Renal pelvis (tissue), 12 donors: ENCODE data around the gene RELCH. TPM values are rescaled to one million over a fixed set of nuclear protein-coding genes. Genes with fewer than 3 reads are reported as not detected.
A peak's percentile ranks its signal among the peaks of the same experiment; 100 is the strongest.
"Not testable (repeated sequence)": the region's sequence is repeated elsewhere in the genome, so short reads cannot be mapped to it uniquely, and the experiment has no call there.

ENCODE experiments used
- DNase-seq: peaks from one replicate; pipeline ENCODE4 v3.0.0-alpha.2; 2013
- long read RNA-seq, 16 experiments: transcript quantifications; one replicate each; lab custom pipeline, GENCODE V29; 2026
- polyA plus RNA-seq, 3 donors: library from polyadenylated mRNA; unstranded; fragments of 120-200 nt; gene quantifications; one replicate each; pipeline ENCODE4 v1.2.1, GENCODE V29; 2013; ENCODE audit not compliant: insufficient read length in 3 of 3

Gene RELCH, protein sequence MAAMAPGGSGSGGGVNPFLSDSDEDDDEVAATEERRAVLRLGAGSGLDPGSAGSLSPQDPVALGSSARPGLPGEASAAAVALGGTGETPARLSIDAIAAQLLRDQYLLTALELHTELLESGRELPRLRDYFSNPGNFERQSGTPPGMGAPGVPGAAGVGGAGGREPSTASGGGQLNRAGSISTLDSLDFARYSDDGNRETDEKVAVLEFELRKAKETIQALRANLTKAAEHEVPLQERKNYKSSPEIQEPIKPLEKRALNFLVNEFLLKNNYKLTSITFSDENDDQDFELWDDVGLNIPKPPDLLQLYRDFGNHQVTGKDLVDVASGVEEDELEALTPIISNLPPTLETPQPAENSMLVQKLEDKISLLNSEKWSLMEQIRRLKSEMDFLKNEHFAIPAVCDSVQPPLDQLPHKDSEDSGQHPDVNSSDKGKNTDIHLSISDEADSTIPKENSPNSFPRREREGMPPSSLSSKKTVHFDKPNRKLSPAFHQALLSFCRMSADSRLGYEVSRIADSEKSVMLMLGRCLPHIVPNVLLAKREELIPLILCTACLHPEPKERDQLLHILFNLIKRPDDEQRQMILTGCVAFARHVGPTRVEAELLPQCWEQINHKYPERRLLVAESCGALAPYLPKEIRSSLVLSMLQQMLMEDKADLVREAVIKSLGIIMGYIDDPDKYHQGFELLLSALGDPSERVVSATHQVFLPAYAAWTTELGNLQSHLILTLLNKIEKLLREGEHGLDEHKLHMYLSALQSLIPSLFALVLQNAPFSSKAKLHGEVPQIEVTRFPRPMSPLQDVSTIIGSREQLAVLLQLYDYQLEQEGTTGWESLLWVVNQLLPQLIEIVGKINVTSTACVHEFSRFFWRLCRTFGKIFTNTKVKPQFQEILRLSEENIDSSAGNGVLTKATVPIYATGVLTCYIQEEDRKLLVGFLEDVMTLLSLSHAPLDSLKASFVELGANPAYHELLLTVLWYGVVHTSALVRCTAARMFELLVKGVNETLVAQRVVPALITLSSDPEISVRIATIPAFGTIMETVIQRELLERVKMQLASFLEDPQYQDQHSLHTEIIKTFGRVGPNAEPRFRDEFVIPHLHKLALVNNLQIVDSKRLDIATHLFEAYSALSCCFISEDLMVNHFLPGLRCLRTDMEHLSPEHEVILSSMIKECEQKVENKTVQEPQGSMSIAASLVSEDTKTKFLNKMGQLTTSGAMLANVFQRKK
- 10 to 100 TPM; 30.9 to 44.4 (median 34.4) TPM for polyA plus RNA-seq
- long read RNA-seq, donor 1, partial matches to known transcripts, result 5 of 5 reads
- long read RNA-seq, donor 1, other reads (novel, unspliced or antisense), result 0 of 5 reads
- long read RNA-seq, donor 2, partial matches to known transcripts, result 5 of 5 reads
- long read RNA-seq, donor 2, other reads (novel, unspliced or antisense), result 0 of 5 reads
- long read RNA-seq, donor 3, partial matches to known transcripts, result 5 of 5 reads
- long read RNA-seq, donor 3, other reads (novel, unspliced or antisense), result 0 of 5 reads
- long read RNA-seq, donor 4, full-length matches to known transcripts, result 2 of 2 reads
- long read RNA-seq, donor 4, partial matches to known transcripts, result 0 of 2 reads
- long read RNA-seq, donor 4, other reads (novel, unspliced or antisense), result 0 of 2 reads
- long read RNA-seq, donor 5, full-length matches to known transcripts, result 1 of 1 reads
- long read RNA-seq, donor 5, partial matches to known transcripts, result 0 of 1 reads
- long read RNA-seq, donor 5, other reads (novel, unspliced or antisense), result 0 of 1 reads
- long read RNA-seq, donor 6, full-length matches to known transcripts, result 1 of 1 reads
- long read RNA-seq, donor 6, partial matches to known transcripts, result 0 of 1 reads
- long read RNA-seq, donor 6, other reads (novel, unspliced or antisense), result 0 of 1 reads
- long read RNA-seq, donor 7, full-length matches to known transcripts, result 1 of 13 reads
- long read RNA-seq, donor 7, partial matches to known transcripts, result 12 of 13 reads
- long read RNA-seq, donor 7, other reads (novel, unspliced or antisense), result 0 of 13 reads
- long read RNA-seq, donor 8, result 0 reads
- long read RNA-seq, donor 9, result 0 reads
- long read RNA-seq, donor 10, partial matches to known transcripts, result 0 of 1 reads
- long read RNA-seq, donor 10, other reads (novel, unspliced or antisense), result 0 of 1 reads
- long read RNA-seq, donor 11, full-length matches to known transcripts, result 1 of 1 reads
- long read RNA-seq, donor 11, partial matches to known transcripts, result 0 of 1 reads
- long read RNA-seq, donor 11, other reads (novel, unspliced or antisense), result 0 of 1 reads
- long read RNA-seq, donor 12, partial matches to known transcripts, result 6 of 6 reads
- long read RNA-seq, donor 12, other reads (novel, unspliced or antisense), result 0 of 6 reads
- long read RNA-seq, donor 13, full-length matches to known transcripts, result 1 of 6 reads
- long read RNA-seq, donor 13, partial matches to known transcripts, result 5 of 6 reads
- long read RNA-seq, donor 13, other reads (novel, unspliced or antisense), result 0 of 6 reads
- long read RNA-seq, donor 14, result 0 reads
- long read RNA-seq, donor 15, result 0 reads
- long read RNA-seq, donor 16, partial matches to known transcripts, result 7 of 7 reads
- long read RNA-seq, donor 16, other reads (novel, unspliced or antisense), result 0 of 7 reads

GRCh38 chr18:62186774-62187542 lies at the start of gene RELCH, which contains the start of gene PIGN:
Gene RELCH, plus strand, starts transcription at chr18:62187255. Its CDS starts 251 bp downstream, at chr18:62187506.
Gene PIGN, minus strand, starts transcription at chr18:62187056. Its CDS starts 25,703 bp downstream, at chr18:62161353.
- peak; percentile 99 for DNase-seq

- no peak for DNase-seq
Measured at GRCh38 chr18:62138461-62139235, 48.4 kb upstream of the RELCH start.

GRCh38 chr18:62140259-62140658 lies 46.8 kb upstream of the RELCH start:
- DNase-seq, result no peak

DNA sequence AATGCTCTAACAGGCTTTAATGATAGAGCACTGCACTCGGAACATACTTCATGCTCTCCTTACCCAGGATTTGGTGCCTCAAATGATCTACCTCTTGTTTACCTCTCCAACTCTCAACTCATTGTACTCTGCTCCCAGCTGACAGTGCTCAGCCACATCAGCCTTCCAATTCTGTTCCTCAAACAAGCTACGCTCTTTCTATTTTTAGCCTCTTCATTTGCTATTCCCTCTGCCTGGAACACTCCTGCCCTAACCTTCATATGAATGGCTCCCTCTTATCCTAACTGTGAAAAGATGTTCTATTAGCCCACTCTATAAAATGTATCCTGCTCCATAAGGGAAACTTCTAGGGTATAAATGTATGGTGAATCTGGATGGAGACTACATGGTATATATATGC lies 42.7 kb upstream of the RELCH start:
- no peak for DNase-seq

DNA sequence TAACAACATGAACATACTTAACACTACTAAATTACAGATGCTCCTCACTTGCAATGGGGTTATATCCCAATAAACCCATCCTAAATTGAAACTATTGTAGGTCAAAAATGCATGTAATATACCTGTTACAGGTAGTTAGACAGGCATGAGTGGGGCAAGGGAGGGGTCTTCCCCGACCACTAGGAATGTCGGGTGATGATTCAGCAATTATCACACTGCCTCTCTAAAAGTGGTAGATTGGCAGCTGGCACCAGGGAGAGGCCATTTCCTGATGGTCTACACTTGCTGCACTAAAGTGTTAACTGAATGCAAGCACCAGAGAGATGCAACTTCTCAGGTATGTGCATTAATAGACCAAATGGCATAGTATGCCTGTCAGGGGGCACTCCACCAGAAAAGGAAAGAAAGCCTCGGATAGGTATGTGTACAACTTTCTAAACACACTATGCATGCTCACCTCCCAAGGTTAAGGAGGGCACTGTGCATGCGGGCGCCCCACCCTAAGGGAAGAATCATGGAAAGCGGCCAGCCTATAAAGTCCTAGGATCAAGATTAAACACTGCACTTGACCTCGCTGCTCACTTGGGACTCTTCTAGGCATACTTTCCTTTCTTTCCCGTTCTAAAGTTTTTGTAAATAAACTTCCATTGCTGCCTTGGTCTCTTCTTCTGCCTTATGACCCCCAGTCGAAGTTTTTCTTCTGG lies 35.8 kb upstream of the RELCH start:
- DNase-seq, result no peak

- no peak for DNase-seq
Measured at GRCh38 chr18:62152844-62153243, 34.2 kb upstream of the RELCH start.

GRCh38 chr18:62157843-62158242 lies 29.2 kb upstream of the RELCH start:
- DNase-seq, result no peak

DNA sequence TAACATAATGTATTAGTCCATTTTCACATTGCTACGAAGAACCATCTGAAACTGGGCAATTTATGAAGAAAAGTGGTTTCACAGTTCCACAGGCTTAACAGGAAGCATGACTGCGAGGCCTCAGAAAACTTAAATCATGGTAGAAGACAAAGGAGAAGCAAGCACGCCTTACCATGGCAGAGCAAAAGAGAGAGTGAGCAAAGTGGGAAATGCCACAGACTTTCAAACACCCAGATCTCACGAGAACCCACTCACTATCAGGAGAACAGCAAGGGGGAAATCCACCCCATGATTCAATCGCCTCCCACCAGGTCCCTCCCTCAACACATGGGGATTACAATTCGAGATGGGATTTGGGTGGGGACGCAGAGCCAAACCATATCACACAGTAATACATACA lies 22.7 kb upstream of the RELCH start:
- DNase-seq, result no peak

- no peak for DNase-seq
Measured at GRCh38 chr18:62164855-62165487, 22.1 kb upstream of the RELCH start.

DNA sequence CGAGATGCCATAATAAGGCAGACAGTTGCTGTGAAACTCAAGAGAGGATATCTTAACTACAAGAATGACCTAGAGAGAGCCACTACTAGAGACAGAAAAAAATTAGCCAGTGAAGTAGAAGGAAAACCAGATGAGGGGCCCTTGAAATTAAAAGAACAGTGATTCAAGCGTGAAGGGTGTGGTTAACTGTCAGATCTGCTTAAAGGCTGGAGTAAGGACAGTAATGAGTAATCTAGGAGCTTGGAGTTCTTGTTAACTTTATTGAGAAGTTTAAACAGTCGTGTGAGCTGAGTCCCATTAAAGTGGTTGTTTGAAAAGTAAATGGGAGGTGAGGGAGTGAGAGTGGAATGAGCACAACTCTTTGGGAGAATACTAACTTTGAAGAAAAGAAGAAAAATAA lies 21.5 kb upstream of the RELCH start:
- no peak for DNase-seq

GRCh38 chr18:62166524-62166923 lies 20.5 kb upstream of the RELCH start:
- DNase-seq, result not testable (repeated sequence)

- DNase-seq, result no peak
Measured at GRCh38 chr18:62170857-62171256, 16.2 kb upstream of the RELCH start.

- no peak for DNase-seq
Measured at GRCh38 chr18:62172298-62172697, 14.8 kb upstream of the RELCH start.

DNA sequence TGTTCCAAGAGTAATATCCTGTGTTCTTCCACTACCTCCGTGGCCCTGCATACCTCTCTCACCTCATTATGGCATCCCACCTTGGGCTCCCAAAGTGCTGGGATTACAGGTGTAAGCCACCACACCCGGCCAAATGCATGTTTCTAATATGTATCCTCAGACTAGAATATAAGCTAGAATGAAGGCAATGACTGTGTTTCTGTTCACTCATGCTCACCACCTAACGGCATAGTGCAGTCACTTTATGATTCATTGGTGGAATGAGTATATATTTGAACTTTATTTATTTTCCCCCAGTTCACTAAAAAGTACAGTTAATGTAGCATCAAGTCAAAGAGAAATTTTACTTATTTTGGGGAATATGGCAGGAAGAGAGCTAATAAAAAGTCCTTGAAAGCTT lies 11.5 kb upstream of the RELCH start:
- no peak for DNase-seq

- no peak for DNase-seq
Measured at GRCh38 chr18:62177271-62177670, 9.8 kb upstream of the RELCH start.

DNA sequence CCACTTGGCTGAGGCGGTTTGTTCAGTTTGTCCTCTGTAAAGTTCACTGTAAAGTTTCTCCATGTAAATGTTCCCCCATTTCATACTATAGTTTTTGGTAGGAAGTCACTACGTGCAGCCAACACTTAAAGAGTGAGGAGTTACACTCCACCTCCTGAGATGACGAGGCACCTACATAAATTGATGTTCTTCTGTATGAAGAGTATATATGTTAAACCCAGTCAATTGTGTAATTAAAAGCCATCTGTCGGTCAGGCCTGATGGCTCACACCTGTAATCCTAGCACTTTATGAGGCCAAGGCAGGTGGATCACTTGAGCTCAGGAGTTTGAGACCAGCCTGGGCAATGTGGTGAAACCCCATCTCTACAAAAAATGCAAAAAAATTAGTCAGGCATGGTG lies 7.8 kb upstream of the RELCH start:
- DNase-seq, result no peak
